T-helper 1 cell treated with Interleukin-12 subunit alpha and Interleukin-12 subunit beta and Interleukin-4 antibody, amounts not matched to agents 30 μg/mL and 1 μg/mL, for 36 hours (primary cell): ENCODE measurements around the gene LAMB2.

ENCODE experiments used
- H3K27ac Mint-ChIP-seq: one replicate; pipeline ENCODE4 v1.8.0; 2021; ENCODE audit warnings: mild to moderate bottlenecking, mixed read lengths
- H3K27me3 Mint-ChIP-seq: one replicate; pipeline ENCODE4 v1.8.0; 2021; ENCODE audit warnings: low read depth, mixed read lengths
- H3K36me3 Mint-ChIP-seq: one replicate; pipeline ENCODE4 v1.8.0; 2021; ENCODE audit warnings: low read depth, mixed read lengths
- H3K4me1 Mint-ChIP-seq: one replicate; pipeline ENCODE4 v1.8.0; 2021; ENCODE audit warnings: low read depth, mixed read lengths
- H3K4me3 Mint-ChIP-seq: one replicate; pipeline ENCODE4 v1.8.0; 2021; ENCODE audit warnings: mild to moderate bottlenecking, moderate library complexity, mixed read lengths
- H3K9me3 Mint-ChIP-seq: one replicate; pipeline ENCODE4 v1.8.0; 2021; ENCODE audit warnings: mixed read lengths

Gene LAMB2

GRCh38 chr3:49135499-49135898 lies 2.6 kb upstream of the LAMB2 start:
- Mint-ChIP-seq H3K4me3 (no peak overlapping the region), H3K9me3 (no peaks in the 10 kb centered on the region), H3K27me3 (peaks cover 10% of the 10 kb centered on the region), H3K36me3 (no peaks in the 10 kb centered on the region), H3K4me1 (peaks cover 4% of the 10 kb centered on the region), H3K27ac (no peak overlapping the region)

DNA sequence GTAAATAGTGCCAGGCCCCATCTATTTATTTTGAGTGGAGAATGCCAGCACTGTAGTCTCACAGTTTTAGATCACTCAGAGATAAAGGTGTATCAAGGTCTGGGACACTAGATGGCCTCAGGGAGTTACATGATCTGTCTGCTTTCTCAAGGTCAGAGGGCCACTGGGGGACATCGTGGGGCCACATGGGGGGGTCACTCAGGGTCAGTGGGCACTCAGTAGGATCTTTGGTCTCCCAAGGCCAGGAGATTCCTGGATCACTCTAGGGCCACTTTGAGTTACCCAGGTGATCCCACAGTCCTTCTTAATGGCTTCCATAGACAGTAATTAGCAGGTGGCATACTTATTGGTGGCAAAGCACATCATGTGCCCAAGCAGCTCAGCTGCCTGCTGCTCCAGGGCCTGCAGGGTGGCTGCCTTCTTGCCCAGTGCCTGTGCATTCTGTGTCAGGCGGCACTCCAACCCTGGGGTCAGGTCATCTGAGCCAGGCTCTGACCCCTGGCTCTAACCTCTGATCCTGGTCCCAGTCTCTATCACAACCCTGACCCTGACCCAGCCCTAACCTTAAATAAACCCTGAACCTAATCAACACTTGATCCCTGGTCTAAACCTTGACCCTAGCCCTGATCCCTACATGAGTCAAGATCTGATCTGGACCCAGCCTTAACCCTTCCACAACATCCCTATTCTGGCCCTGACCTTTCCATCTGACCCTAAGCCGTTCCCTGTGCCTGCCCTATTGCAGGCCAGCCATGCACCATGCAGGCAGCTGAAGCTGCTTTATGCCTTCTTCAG lies 1.8 kb upstream of the LAMB2 start:
- H3K9me3 Mint-ChIP-seq = no peaks in the 10 kb centered on the region

GRCh38 chr3:49133226-49133951 lies 539 bp upstream of the LAMB2 start:
- Mint-ChIP-seq H3K27me3 (peaks cover 10% of the 10 kb centered on the region), H3K4me3 (no peak overlapping the region), H3K36me3 (no peaks in the 10 kb centered on the region), H3K4me1 (peaks cover 2% of the 10 kb centered on the region), H3K27ac (no peak overlapping the region), H3K9me3 (no peaks in the 10 kb centered on the region)

More for the DNA sequence above, 1.8 kb upstream of the LAMB2 start:
- Mint-ChIP-seq H3K4me3 (no peak overlapping the region), H3K36me3 (no peaks in the 10 kb centered on the region), H3K4me1 (peaks cover 2% of the 10 kb centered on the region), H3K27ac (no peak overlapping the region), H3K27me3 (peaks cover 10% of the 10 kb centered on the region)

DNA sequence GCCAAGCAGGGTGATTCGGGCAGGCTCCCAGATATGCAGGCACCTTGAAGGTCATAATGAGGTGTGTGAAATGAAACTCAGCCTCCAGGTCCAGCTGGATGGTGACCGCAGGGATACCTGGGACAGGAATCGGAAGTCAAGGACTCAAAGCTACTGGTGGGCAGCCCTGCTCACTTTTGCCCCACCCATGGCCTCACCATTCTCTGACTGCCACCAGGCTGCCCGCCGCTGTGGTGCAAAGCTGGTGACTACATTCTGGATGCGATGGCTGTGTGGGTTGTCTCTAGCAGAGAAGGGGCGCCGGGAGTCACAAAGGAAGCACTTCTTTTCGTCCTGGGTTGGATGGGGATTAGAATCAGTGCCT lies 795 bp downstream of the LAMB2 start:
- no peaks in the 10 kb centered on the region for H3K9me3 Mint-ChIP-seq
- H3K4me1 Mint-ChIP-seq = peaks cover 2% of the 10 kb centered on the region
- H3K4me3 Mint-ChIP-seq = no peak overlapping the region
- H3K36me3 Mint-ChIP-seq = no peaks in the 10 kb centered on the region
- no peak overlapping the region for H3K27ac Mint-ChIP-seq
- H3K27me3 Mint-ChIP-seq = peaks cover 7% of the 10 kb centered on the region

GRCh38 chr3:49131576-49131975 lies 1.3 kb downstream of the LAMB2 start:
- H3K27me3 Mint-ChIP-seq = peaks cover 7% of the 10 kb centered on the region
- H3K4me3 Mint-ChIP-seq = no peak overlapping the region
- H3K27ac Mint-ChIP-seq = no peak overlapping the region
- no peaks in the 10 kb centered on the region for H3K36me3 Mint-ChIP-seq
- H3K9me3 Mint-ChIP-seq = no peaks in the 10 kb centered on the region
- H3K4me1 Mint-ChIP-seq = peaks cover 2% of the 10 kb centered on the region

- Mint-ChIP-seq H3K4me3 (no peak overlapping the region), H3K36me3 (no peaks in the 10 kb centered on the region), H3K27ac (no peak overlapping the region), H3K4me1 (peaks cover 2% of the 10 kb centered on the region), H3K27me3 (peaks cover 7% of the 10 kb centered on the region), H3K9me3 (no peaks in the 10 kb centered on the region)
Measured at GRCh38 chr3:49131040-49131439, 1.8 kb downstream of the LAMB2 start.

DNA sequence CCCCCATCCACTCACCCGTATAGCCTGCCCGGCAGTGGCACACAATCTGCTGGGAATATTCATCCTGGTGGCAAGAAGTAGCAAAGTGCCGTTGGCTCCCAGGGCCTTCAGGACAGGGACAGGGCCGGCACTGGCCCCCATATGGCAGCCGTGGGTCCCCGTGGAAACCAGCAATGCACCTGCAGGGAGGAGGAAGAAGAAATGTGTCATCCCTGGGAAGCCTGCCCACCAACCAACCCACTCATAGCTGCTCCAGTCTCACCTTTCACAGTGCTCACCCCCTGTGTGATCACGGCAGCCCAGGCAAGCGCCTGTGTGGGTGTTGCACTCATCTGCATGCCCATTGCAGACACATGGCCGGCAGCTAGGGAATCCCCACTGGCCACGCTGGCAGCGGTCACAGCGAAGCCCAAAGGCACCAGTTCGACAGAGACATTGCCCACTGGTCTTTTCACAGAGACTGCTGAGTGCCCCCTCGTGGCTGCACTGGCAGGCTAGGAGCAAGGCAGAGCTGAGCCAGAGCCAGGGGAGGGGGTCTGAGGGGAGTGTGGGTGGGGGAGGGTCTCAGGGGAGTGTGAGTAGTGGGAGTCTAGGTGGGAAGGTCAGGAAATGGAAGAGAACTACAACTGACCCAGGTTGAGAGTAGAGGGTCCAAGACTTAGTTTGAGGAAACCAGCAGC lies 7.7 kb downstream of the LAMB2 start:
- Mint-ChIP-seq H3K27ac (no peak overlapping the region), H3K27me3 (no peaks in the 10 kb centered on the region), H3K4me3 (no peak overlapping the region), H3K36me3 (no peaks in the 10 kb centered on the region), H3K9me3 (no peaks in the 10 kb centered on the region), H3K4me1 (no peaks in the 10 kb centered on the region)

DNA sequence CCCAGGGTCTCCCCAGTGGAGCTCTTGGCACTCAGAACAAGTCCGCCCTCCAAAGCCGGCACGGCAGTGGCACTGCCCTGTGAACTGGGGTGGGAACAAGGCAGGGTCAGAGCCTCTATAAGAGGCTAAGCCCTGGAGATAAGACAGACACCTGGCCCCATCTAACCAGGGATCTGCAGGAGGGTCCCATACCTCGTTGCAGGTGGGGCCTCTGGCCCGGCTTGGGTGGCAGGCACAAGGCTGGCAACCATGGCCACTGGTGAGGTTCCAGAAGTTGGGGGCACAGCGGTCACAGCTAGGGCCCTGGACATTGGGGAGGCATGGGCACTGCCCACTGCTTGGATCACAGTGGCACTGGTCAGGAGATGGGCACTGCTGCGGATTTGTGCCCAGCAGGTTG lies 8.6 kb downstream of the LAMB2 start:
- H3K9me3 Mint-ChIP-seq = no peaks in the 10 kb centered on the region
- no peak overlapping the region for H3K27ac Mint-ChIP-seq
- H3K4me1 Mint-ChIP-seq = peaks cover 6% of the 10 kb centered on the region
- no peaks in the 10 kb centered on the region for H3K36me3 Mint-ChIP-seq
- no peak overlapping the region for H3K4me3 Mint-ChIP-seq
- H3K27me3 Mint-ChIP-seq = no peaks in the 10 kb centered on the region

- H3K36me3 Mint-ChIP-seq = peaks cover 4% of the 10 kb centered on the region
- H3K27ac Mint-ChIP-seq = no peak overlapping the region
- peaks cover 9% of the 10 kb centered on the region for H3K4me1 Mint-ChIP-seq
- H3K4me3 Mint-ChIP-seq = no peak overlapping the region
- H3K27me3 Mint-ChIP-seq = no peaks in the 10 kb centered on the region
- no peaks in the 10 kb centered on the region for H3K9me3 Mint-ChIP-seq
Measured at GRCh38 chr3:49123687-49124086, 9.2 kb downstream of the LAMB2 start.

DNA sequence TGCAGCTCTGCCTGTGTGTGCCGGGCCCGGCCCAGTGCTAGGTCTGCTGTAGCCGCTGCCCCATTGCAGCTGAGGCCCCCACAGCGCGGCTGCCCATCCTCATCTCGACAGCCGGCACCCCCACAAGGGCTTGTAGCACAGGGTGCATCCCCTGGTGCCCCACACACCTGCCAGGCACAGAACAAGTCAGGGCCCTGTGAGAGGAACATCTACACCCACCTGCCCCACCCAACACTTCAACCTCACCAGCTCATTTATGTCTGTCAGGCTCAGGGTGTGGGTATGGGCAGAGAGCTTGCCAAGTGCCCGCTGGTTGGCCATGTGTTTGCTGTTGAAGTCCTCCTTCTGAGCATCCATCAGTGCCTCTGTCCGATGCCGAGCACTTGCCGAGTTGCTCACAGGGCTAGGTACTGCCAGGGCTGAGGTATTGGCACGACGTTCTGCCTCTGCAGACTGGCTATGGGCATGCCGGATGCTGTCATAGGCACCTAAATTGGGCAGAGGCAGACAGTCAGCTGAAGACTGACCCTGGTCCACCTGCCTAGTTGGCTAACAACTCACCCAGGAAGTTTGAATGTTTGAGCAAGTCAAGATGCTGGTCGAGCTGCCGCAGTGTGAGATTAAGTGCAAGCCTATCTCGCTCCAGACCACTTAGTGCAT lies 9.8 kb downstream of the LAMB2 start:
- Mint-ChIP-seq H3K4me1 (peaks cover 9% of the 10 kb centered on the region), H3K4me3 (no peak overlapping the region), H3K27me3 (no peaks in the 10 kb centered on the region), H3K9me3 (no peaks in the 10 kb centered on the region), H3K27ac (no peak overlapping the region), H3K36me3 (peaks cover 5% of the 10 kb centered on the region)

DNA sequence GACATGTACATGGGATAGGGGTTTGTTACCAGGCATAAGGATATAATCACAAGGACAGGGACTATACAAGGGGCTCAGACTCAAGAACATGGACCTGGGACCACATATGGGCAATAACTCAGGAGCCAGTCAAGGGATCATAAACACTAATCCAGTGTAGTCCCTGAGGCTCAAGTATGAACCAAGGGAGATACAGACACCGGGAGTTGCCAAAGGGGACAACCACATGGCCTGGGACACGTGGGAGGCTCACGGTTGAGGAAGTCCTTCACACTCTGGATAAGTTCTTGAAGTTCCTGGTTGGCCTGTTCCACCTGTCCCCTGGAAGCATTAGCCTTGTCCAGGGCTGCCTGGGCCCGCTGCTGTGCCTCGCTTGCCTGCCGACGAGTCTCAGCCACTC lies 10.4 kb downstream of the LAMB2 start:
- Mint-ChIP-seq H3K4me1 (peaks cover 11% of the 10 kb centered on the region), H3K27ac (peak overlapping the region; percentile 82), H3K36me3 (peaks cover 8% of the 10 kb centered on the region), H3K27me3 (no peaks in the 10 kb centered on the region), H3K9me3 (no peaks in the 10 kb centered on the region), H3K4me3 (no peak overlapping the region)

GRCh38 chr3:49122022-49122421 lies 10.8 kb downstream of the LAMB2 start:
- H3K4me3 Mint-ChIP-seq = no peak overlapping the region
- H3K27ac Mint-ChIP-seq = peak overlapping the region; percentile 82
- H3K9me3 Mint-ChIP-seq = no peaks in the 10 kb centered on the region
- H3K36me3 Mint-ChIP-seq = peaks cover 8% of the 10 kb centered on the region
- H3K4me1 Mint-ChIP-seq = peaks cover 11% of the 10 kb centered on the region
- H3K27me3 Mint-ChIP-seq = no peaks in the 10 kb centered on the region

DNA sequence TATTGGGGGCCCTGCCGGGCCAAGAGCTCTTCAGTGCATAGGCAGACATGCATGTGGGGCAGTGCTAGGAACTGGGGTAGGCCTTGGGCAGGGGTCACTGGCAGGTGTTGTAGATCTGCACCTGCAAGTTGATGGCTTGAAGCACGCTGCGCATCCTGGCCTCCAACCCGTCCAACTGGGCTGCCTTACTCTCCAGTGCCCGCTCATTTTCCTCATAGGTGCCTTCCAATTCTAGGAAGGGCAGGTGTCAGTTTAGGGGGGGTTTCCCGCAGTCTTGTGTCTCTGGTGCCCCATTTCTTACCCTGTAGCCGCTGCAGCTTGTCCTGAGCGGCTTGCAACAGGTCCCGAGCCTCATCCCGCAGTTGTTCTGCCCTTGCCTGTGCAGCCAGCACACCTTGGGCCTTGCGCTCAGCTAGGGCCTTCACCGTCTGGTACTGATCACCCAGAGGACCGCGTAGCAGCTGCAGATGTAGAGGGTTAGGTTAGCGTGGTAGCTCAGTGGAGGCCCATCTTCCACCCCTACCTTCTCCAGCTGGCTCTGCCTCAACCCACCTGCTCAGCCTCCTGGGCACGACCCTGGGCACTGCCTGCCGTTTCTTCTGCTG lies 11.6 kb downstream of the LAMB2 start:
- H3K4me3 Mint-ChIP-seq = peak overlapping the region; percentile 46
- peaks cover 8% of the 10 kb centered on the region for H3K36me3 Mint-ChIP-seq
- H3K27me3 Mint-ChIP-seq = no peaks in the 10 kb centered on the region
- no peaks in the 10 kb centered on the region for H3K9me3 Mint-ChIP-seq
- peaks cover 11% of the 10 kb centered on the region for H3K4me1 Mint-ChIP-seq
- peak overlapping the region; percentile 82 for H3K27ac Mint-ChIP-seq

- H3K9me3 Mint-ChIP-seq = no peaks in the 10 kb centered on the region
- no peaks in the 10 kb centered on the region for H3K27me3 Mint-ChIP-seq
- peaks cover 10% of the 10 kb centered on the region for H3K36me3 Mint-ChIP-seq
- H3K27ac Mint-ChIP-seq = peak within 1 kb of the TSS; percentile 91
- H3K4me1 Mint-ChIP-seq = peaks cover 11% of the 10 kb centered on the region
- H3K4me3 Mint-ChIP-seq = peak within 1 kb of the TSS; percentile 92
Measured at GRCh38 chr3:49120438-49121131, 12.3 kb downstream of the LAMB2 start, which contains the start of gene USP19. TSS of gene USP19 (minus strand) at chr3:49120823. CDS start at chr3:49119145, 1,678 bp downstream.
